HepG2 (cell line): ENCODE results near the gene WNT5B. TPM values are rescaled to one million over a fixed set of nuclear protein-coding genes. Genes with fewer than 3 reads are reported as not detected.
A peak's percentile ranks its signal among the peaks of the same experiment; 100 is the strongest.

Source experiments
- BRCA1 ChIP-seq: sonication (generic); formaldehyde crosslinking; IDR thresholded peaks from 2 replicates; pipeline ENCODE4 v1.4.0; 2020; ENCODE audit warnings: missing genetic modification reagents
- ELF3 ChIP-seq: IDR thresholded peaks from 2 replicates; pipeline ENCODE4 v1.6.1; 2016; ENCODE audit warnings: missing genetic modification reagents, missing compliant biosample characterization
- FLYWCH1 ChIP-seq: sonication (generic); formaldehyde crosslinking; IDR thresholded peaks from 2 replicates; pipeline ENCODE4 v1.8.1; 2023; ENCODE audit warnings: mild to moderate bottlenecking, missing genetic modification reagents
- FOSL2 ChIP-seq: sonication (generic); formaldehyde crosslinking; IDR thresholded peaks from 2 replicates; pipeline ENCODE4 v1.4.0; 2020; ENCODE audit warnings: missing genetic modification reagents
- FOXP4 ChIP-seq: sonication (generic); formaldehyde crosslinking; IDR thresholded peaks from 2 replicates; pipeline ENCODE4 v1.4.0; 2020; ENCODE audit warnings: missing genetic modification reagents
- GABPA ChIP-seq, 2 experiments: IDR thresholded peaks; 2 replicates each; pipeline ENCODE4 v1.6.1; 2011 to 2016; ENCODE audit warnings: low read depth in 2 of 2, low read length in 1 of 2, missing biosample characterization in 1 of 2, missing genetic modification characterization in 1 of 2
- KDM6A ChIP-seq: IDR thresholded peaks from 2 replicates; pipeline ENCODE4 v1.6.1; 2016; ENCODE audit warnings: low read depth
- KIAA2018 ChIP-seq: sonication (generic); formaldehyde crosslinking; IDR thresholded peaks from 2 replicates; pipeline ENCODE4 v1.5.0; 2020; ENCODE audit warnings: mild to moderate bottlenecking, missing genetic modification reagents, borderline replicate concordance
- REXO4 ChIP-seq: sonication (generic); formaldehyde crosslinking; IDR thresholded peaks from 2 replicates; pipeline ENCODE4 v1.8.0; 2022; ENCODE audit warnings: missing genetic modification reagents, mild to moderate bottlenecking, borderline replicate concordance
- SMC3 ChIP-seq: IDR thresholded peaks from 2 replicates; pipeline ENCODE4 v1.6.1; 2011; ENCODE audit warnings: low read length, improper control_type of control experiment
- ZNF235 ChIP-seq: sonication (generic); formaldehyde crosslinking; IDR thresholded peaks from 2 replicates; pipeline ENCODE4 v1.8.1; 2023; ENCODE audit warnings: mild to moderate bottlenecking, missing genetic modification reagents, borderline replicate concordance
- ZNF704 ChIP-seq: sonication (generic); formaldehyde crosslinking; IDR thresholded peaks from 2 replicates; pipeline ENCODE4 v1.8.1; 2023; ENCODE audit warnings: mild to moderate bottlenecking, inconsistent platforms, moderate library complexity, missing genetic modification reagents, borderline replicate concordance
- ZNF761 ChIP-seq: sonication (generic); formaldehyde crosslinking; conservative IDR thresholded peaks from 2 replicates; pipeline ENCODE4 v1.4.0; 2020; ENCODE audit warnings: mild to moderate bottlenecking, missing genetic modification reagents
- polyA plus RNA-seq, 8 experiments: library from polyadenylated mRNA; depleted of rRNA in 3 of 8; stranded (reverse) in 7 of 8; unstranded in 1 of 8; fragments of >200 nt; fragmentation: Illumina TruSeq in 4 of 8; extraction: Trizol in 4 of 8; gene quantifications; 2 replicates each; pipeline versions ENCODE4 v1.2.1 to v1.2.3, GENCODE V29; 2011 to 2016; ENCODE audit warnings: low read depth in 4 of 8, missing spikeins in 1 of 8, mixed read lengths in 1 of 8; ENCODE audit not compliant: insufficient read depth in 1 of 8
- total RNA-seq, 5 experiments: library from RNA; depleted of rRNA; stranded (reverse); fragments of >200 nt; fragmentation: Illumina TruSeq; extraction: Trizol; gene quantifications; 2 replicates each; pipeline ENCODE4 v1.2.3, GENCODE V29; 2016; ENCODE audit warnings: low read depth in 1 of 5
- TF ChIP-seq, protein P1 (sequence below): sonication (generic); formaldehyde crosslinking; IDR thresholded peaks from 2 replicates; pipeline ENCODE4 v1.4.0; 2020; ENCODE audit warnings: missing genetic modification reagents

WNT5B gene
- total and polyA plus RNA-seq, 2 of the 13 experiments (the other 11 are each of a cell fraction or from before 2014, with no cell fraction given), result 0.04 TPM; not detected in 1

- TF ChIP-seq KIAA2018 (CRISPR knock-in tag) (no peak), SMC3 (no peak), KDM6A (no peak), FOSL2 (CRISPR knock-in tag) (peak; percentile 88), ZNF704 (CRISPR knock-in tag) (no peak), ELF3 (CRISPR knock-in tag) (no peak; the same call in 1 of the 2 replicates), ZNF235 (CRISPR knock-in tag) (no peak), GABPA (IDR thresholded peaks at IDR 0.05; ENCODE audit: low read depth, low read length) (no peak), GABPA (CRISPR knock-in tag; IDR thresholded peaks at IDR 0.05; ENCODE audit: low read depth) (no peak), BRCA1 (CRISPR knock-in tag) (no peak), FOXP4 (CRISPR knock-in tag) (no peak), REXO4 (CRISPR knock-in tag) (no peak), FLYWCH1 (CRISPR knock-in tag) (no peak), ZNF761 (CRISPR knock-in tag) (no peak)
- TF ChIP-seq, protein P1, sequence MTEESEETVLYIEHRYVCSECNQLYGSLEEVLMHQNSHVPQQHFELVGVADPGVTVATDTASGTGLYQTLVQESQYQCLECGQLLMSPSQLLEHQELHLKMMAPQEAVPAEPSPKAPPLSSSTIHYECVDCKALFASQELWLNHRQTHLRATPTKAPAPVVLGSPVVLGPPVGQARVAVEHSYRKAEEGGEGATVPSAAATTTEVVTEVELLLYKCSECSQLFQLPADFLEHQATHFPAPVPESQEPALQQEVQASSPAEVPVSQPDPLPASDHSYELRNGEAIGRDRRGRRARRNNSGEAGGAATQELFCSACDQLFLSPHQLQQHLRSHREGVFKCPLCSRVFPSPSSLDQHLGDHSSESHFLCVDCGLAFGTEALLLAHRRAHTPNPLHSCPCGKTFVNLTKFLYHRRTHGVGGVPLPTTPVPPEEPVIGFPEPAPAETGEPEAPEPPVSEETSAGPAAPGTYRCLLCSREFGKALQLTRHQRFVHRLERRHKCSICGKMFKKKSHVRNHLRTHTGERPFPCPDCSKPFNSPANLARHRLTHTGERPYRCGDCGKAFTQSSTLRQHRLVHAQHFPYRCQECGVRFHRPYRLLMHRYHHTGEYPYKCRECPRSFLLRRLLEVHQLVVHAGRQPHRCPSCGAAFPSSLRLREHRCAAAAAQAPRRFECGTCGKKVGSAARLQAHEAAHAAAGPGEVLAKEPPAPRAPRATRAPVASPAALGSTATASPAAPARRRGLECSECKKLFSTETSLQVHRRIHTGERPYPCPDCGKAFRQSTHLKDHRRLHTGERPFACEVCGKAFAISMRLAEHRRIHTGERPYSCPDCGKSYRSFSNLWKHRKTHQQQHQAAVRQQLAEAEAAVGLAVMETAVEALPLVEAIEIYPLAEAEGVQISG (CRISPR knock-in tag), result no peak
Measured at GRCh38 chr12:1660304-1661187, 31.5 kb downstream of the WNT5B start (continued).
